ENCODE measurements around the gene GHITM.
"Not testable (repeated sequence)": the region's sequence is repeated elsewhere in the genome, so short reads cannot be mapped to it uniquely, and the experiment has no call there.

GRCh38 chr10:84171700-84172466 lies 32.6 kb downstream of the GHITM start:
- TF ChIP-seq CTCF (IDR thresholded peaks at IDR 0.05); POLR2A (IDR thresholded peaks at IDR 0.05); POLR2AphosphoS5 (IDR thresholded peaks at IDR 0.05; ENCODE audit: insufficient read depth in 1 of 2, low read depth in 1 of 2): not testable (repeated sequence)

All from vagina (tissue), 2 donors.